K562 (cell line): ENCODE results near the gene CSAG2. TPM values are rescaled to one million over a fixed set of nuclear protein-coding genes. Genes with fewer than 3 reads are reported as not detected.

Source experiments
- ATF1 ChIP-seq, 2 experiments: fragments of 450-650 bp in 1 of 2; IDR thresholded peaks; 2 replicates each; pipeline ENCODE4 v1.6.1; 2016; ENCODE audit warnings: missing compliant biosample characterization in 1 of 2, missing genetic modification characterization in 1 of 2
- CBX1 ChIP-seq: sonication (generic); IDR thresholded peaks from 2 replicates; pipeline ENCODE4 v1.6.1; 2016; ENCODE audit warnings: antibody characterized with exemption, low read depth, mild to moderate bottlenecking
- CHD1 ChIP-seq: fragments of 200-600 bp; sonication (generic); IDR thresholded peaks from one replicate; pipeline ENCODE4 v1.6.1; 2012; ENCODE audit warnings: mild to moderate bottlenecking, moderate library complexity, low read length, inconsistent platforms
- E4F1 ChIP-seq: fragments of 250-450 bp; sonication (Bioruptor Pico); IDR thresholded peaks from 2 replicates; pipeline ENCODE4 v1.5.0; 2021; ENCODE audit warnings: mild to moderate bottlenecking, borderline replicate concordance
- ETV6 ChIP-seq, 3 experiments: fragments of 150-350 bp in 1 of 3; sonication (generic) in 1 of 3; formaldehyde crosslinking in 1 of 3; IDR thresholded peaks; 2 replicates each; pipeline versions ENCODE4 v1.6.1 to v1.8.0; 2014 to 2022; ENCODE audit warnings: borderline replicate concordance in 2 of 3, low read depth in 2 of 3, antibody characterized with exemption in 1 of 3, low read length in 1 of 3, mild to moderate bottlenecking in 1 of 3, missing genetic modification reagents in 1 of 3
- FOXM1 ChIP-seq, 2 experiments: fragments of 450-650 bp in 1 of 2; sonication (generic) in 1 of 2; formaldehyde crosslinking in 1 of 2; IDR thresholded peaks; 2 replicates each; pipeline versions ENCODE4 v1.6.1 to v1.9.0; 2017 to 2022; ENCODE audit warnings: low read depth in 2 of 2, mild to moderate bottlenecking in 2 of 2, missing genetic modification reagents in 1 of 2, moderate library complexity in 1 of 2
- GABPA ChIP-seq: fragments of 200-800 bp; sonication (Bioruptor generic); conservative IDR thresholded peaks from 2 replicates; pipeline ENCODE4 v1.6.1; 2016; ENCODE audit warnings: low read depth, missing genetic modification characterization, missing compliant biosample characterization
- GABPB1 ChIP-seq: sonication (generic); formaldehyde crosslinking; IDR thresholded peaks from 2 replicates; pipeline ENCODE4 v1.8.0; 2022; ENCODE audit warnings: mild to moderate bottlenecking, missing genetic modification reagents
- MCM7 ChIP-seq, 2 experiments: fragments of 450-650 bp; IDR thresholded peaks; 2 replicates each; pipeline ENCODE4 v1.6.1; 2016 to 2018
- MTA3 ChIP-seq: fragments of 450-650 bp; formaldehyde crosslinking; IDR thresholded peaks from 2 replicates; pipeline ENCODE4 v1.6.1; 2017; ENCODE audit warnings: mild to moderate bottlenecking, borderline replicate concordance
- NRF1 ChIP-seq, 2 experiments: fragments of 450-650 bp; IDR thresholded peaks in 1 of 2; conservative IDR thresholded peaks in 1 of 2; 2 replicates each; pipeline ENCODE4 v1.6.1; 2014; ENCODE audit warnings: mild to moderate bottlenecking in 2 of 2
- SIRT6 ChIP-seq: IDR thresholded peaks from one replicate; pipeline ENCODE4 v1.6.1; 2012; ENCODE audit warnings: low read depth, mild to moderate bottlenecking, control low read depth, inconsistent platforms, low read length, moderate library complexity
- SMARCA5 ChIP-seq: fragments of 450-650 bp; IDR thresholded peaks from 2 replicates; pipeline ENCODE4 v1.6.1; 2016
- TAF1 ChIP-seq: IDR thresholded peaks from 2 replicates; pipeline ENCODE4 v1.6.1; 2011; ENCODE audit warnings: mild to moderate bottlenecking, low read length, moderate library complexity; ENCODE audit not compliant: insufficient read depth, control insufficient read depth, severe bottlenecking; ENCODE audit errors: extremely low read depth
- ZNF318 ChIP-seq, 2 experiments: fragments of 450-650 bp; IDR thresholded peaks; 2 replicates each; pipeline ENCODE4 v1.6.1; 2016; ENCODE audit warnings: mild to moderate bottlenecking in 2 of 2, borderline replicate concordance in 1 of 2, low read depth in 1 of 2, moderate library complexity in 1 of 2
- ZNF354B ChIP-seq: fragments of 250-450 bp; sonication (Bioruptor Pico); IDR thresholded peaks from 2 replicates; pipeline ENCODE4 v1.4.0; 2020
- polyA plus RNA-seq, 8 experiments: library from polyadenylated mRNA; depleted of rRNA in 4 of 8; stranded (reverse) in 5 of 8; unstranded in 3 of 8; fragments of >200 nt; fragmentation: Nextera tagmentation in 2 of 8; fragmentation: Illumina TruSeq in 1 of 8; extraction: Ambion mirVana in 2 of 8; extraction: Trizol in 1 of 8; gene quantifications; 2 replicates each; pipeline versions ENCODE4 v1.2.1 to v1.2.3, GENCODE V29; 2011 to 2014; ENCODE audit warnings: inconsistent platforms in 1 of 8, missing spikeins in 1 of 8
- total RNA-seq, 7 experiments: library from RNA; depleted of rRNA in 6 of 7; stranded (reverse); fragments of >200 nt in 6 of 7; fragmentation: Illumina TruSeq in 2 of 7; extraction: Trizol in 2 of 7; gene quantifications; 2 replicates each; pipeline versions ENCODE4 v1.2.1 to v1.2.3, GENCODE V29; 2011 to 2021; ENCODE audit warnings: low replicate concordance in 1 of 7

CSAG2 gene
- total and polyA plus RNA-seq, 9 of the 15 experiments (the other 6 are each of a cell fraction or from before 2014, with no cell fraction given) = 0.18 to 0.38 (median 0.27) TPM; not detected in 5

GRCh38 chrX:152733261-152733975 lies 24.3 kb upstream of the CSAG2 start, which contains the start of the genes CSAG1 and MAGEA12 (continued):
- TF ChIP-seq NRF1 (conservative IDR thresholded peaks at IDR 0.05 in 1 of 2, IDR thresholded peaks at IDR 0.05 in 1 of 2) (peak; percentile 76 to 81), CBX1 (no peak), MCM7 (IDR thresholded peaks at IDR 0.05) (no peak), TAF1 (peak; percentile 79), FOXM1 (IDR thresholded peaks at IDR 0.05; ENCODE audit: low read depth) (no peak), FOXM1 (CRISPR knock-in tag; IDR thresholded peaks at IDR 0.05; ENCODE audit: low read depth) (no peak), SIRT6 (no peak), ATF1 (CRISPR knock-in tag; IDR thresholded peaks at IDR 0.05) (peak; percentile 48), ATF1 (tag; IDR thresholded peaks at IDR 0.05) (peak; percentile 53), CHD1 (no peak), MTA3 (no peak), ZNF318 (IDR thresholded peaks at IDR 0.05; ENCODE audit: borderline replicate concordance in 1 of 2, low read depth in 1 of 2) (no peak), GABPB1 (CRISPR knock-in tag) (peak; percentile 89), GABPA (peak; percentile 89), E4F1 (CRISPR knock-in tag) (no peak), ETV6 (IDR thresholded peaks at IDR 0.05; ENCODE audit: borderline replicate concordance in 1 of 2, low read depth in 2 of 2, low read length in 1 of 2) (no peak), ETV6 (CRISPR knock-in tag; IDR thresholded peaks at IDR 0.05; ENCODE audit: borderline replicate concordance) (no peak), ZNF354B (no peak), SMARCA5 (no peak)
